Measurements from ENCODE around the gene ERBB3.

DNA sequence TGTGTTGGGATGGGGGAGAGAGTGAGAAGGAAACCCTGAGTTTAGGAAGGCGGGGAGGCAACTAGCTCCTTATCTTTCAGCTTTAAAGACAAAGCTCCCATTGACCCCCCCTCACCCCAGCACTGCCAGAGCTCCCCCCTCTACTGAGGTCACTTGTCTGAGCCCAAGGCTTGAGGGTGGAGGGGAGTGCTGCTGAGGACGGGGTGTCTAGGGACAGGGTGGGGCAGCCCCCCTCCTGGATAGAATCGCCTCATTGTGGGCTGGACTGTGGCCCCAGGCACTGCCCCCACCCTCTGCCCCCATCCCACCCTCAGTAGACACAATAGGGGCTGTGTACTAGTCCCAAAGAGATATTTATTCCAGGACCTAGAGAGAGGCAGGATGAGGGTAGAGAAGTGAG, 3.0 kb downstream of the ERBB3 start:
- TF ChIP-seq, protein P1, sequence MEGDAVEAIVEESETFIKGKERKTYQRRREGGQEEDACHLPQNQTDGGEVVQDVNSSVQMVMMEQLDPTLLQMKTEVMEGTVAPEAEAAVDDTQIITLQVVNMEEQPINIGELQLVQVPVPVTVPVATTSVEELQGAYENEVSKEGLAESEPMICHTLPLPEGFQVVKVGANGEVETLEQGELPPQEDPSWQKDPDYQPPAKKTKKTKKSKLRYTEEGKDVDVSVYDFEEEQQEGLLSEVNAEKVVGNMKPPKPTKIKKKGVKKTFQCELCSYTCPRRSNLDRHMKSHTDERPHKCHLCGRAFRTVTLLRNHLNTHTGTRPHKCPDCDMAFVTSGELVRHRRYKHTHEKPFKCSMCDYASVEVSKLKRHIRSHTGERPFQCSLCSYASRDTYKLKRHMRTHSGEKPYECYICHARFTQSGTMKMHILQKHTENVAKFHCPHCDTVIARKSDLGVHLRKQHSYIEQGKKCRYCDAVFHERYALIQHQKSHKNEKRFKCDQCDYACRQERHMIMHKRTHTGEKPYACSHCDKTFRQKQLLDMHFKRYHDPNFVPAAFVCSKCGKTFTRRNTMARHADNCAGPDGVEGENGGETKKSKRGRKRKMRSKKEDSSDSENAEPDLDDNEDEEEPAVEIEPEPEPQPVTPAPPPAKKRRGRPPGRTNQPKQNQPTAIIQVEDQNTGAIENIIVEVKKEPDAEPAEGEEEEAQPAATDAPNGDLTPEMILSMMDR (IDR thresholded peaks at IDR 0.05), result no peak
- TF ChIP-seq EP300 (IDR thresholded peaks at IDR 0.05) (no peak), POLR2A (IDR thresholded peaks at IDR 0.05) (no peak)
